Measurements from ENCODE around the gene BRIP1.
"Not testable (repeated sequence)": the region's sequence is repeated elsewhere in the genome, so short reads cannot be mapped to it uniquely, and the experiment has no call there.

BRIP1 gene

DNA sequence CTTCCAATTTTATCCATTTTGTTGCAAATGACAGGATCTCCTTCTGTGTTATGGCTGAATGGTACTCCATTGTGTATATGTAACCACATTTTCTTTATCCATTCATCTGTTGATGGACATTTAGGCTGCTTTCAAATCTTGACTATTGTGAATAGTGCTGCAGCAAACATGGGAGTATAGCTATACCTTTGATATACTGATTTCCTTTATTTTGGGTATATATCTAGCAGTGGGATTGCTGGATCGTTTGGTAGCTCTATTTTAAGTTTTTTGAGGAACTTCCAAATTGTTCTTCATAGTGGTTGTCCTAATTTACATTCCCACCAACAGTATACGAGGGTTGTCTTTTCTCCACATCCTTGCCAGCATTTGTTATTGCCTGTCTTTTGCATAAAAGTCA lies 67.8 kb downstream of the BRIP1 start:
- DNase-seq, result no peak

DNA sequence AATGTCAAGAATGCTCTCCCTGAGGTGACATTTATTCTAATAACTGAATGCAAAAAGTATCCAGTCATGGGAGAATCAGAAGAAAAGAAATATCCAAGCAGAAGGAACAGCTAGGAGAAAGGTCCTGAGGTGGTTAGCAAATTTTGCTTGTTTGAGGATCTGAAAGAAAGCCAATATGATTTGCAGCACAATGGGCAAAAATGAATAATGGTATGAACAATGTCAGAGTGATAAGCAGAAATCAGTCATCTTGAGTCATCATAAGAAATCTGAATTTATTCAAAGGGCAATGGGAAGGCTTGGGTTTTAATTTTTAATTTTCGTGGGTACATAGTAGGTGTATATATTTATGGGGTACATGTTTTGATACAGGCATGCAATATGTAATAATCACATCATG lies 68.5 kb downstream of the BRIP1 start:
- DNase-seq, result no peak

DNA sequence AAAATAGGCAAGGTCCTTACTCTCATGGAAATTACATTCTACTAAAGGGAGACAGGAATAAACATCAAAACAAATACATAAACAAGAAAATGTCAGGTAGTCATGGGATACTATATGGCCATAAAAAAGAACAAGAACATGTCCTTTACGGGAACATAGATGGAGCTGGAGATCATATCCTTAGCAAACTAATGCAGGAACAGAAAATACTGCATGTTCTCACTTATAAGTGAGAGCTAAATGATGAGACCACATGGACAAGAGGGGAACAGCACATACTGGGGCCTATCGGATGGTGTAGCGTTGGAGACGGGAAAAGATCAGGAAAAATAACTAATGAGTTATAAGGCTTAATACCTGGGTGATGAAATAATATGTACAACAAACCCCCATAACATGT lies 69.1 kb downstream of the BRIP1 start:
- DNase-seq, result no peak

- no peak for DNase-seq
Measured at GRCh38 chr17:61793565-61793964, 69.8 kb downstream of the BRIP1 start.

GRCh38 chr17:61789872-61790271 lies 73.5 kb downstream of the BRIP1 start:
- DNase-seq, result no peak

GRCh38 chr17:61786088-61786487 lies 77.2 kb downstream of the BRIP1 start:
- DNase-seq, result no peak

GRCh38 chr17:61784510-61784909 lies 78.8 kb downstream of the BRIP1 start:
- no peak for DNase-seq

GRCh38 chr17:61783556-61784304 lies 79.6 kb downstream of the BRIP1 start:
- no peak for DNase-seq

- no peak for DNase-seq
Measured at GRCh38 chr17:61783120-61783519, 80.2 kb downstream of the BRIP1 start.

DNA sequence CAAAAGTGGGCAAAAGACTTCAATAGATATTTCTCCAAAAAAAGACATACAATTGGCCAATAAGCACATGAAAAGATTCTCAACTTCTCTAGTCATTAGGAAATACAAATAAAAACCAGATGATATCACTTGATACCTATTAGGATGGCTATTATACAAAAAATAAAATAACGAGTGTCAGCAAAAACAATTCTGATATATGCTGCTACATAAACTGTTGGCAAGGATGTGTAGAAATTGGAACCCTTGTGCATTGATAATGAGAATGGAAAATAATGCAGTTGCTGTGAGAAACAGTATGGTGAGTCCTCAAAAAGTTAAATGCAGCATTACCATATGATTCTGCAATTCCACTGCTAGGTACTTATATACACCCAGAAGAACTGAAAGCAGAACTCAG lies 80.6 kb downstream of the BRIP1 start:
- no peak for DNase-seq

DNA sequence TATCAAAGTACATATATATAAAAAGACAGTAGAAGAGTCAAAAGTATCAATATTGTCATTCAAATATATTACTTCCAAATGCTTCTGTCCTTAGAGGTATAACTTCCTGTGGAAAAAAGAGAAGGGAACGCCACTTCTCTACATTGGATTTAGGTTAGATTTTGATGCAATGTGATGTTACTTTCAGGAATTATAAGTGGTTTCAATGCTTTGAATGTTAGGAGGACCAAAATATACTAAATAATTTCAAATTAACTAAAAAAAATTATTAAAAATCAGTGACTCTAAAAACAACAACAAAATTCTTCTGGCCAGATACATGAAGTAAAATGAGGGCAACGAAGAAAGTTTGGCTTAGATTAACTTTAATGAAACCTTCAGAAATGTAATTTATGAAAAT lies 88.0 kb downstream of the BRIP1 start:
- no peak for DNase-seq

- no peak for DNase-seq
Measured at GRCh38 chr17:61774724-61775123, 88.6 kb downstream of the BRIP1 start.

DNA sequence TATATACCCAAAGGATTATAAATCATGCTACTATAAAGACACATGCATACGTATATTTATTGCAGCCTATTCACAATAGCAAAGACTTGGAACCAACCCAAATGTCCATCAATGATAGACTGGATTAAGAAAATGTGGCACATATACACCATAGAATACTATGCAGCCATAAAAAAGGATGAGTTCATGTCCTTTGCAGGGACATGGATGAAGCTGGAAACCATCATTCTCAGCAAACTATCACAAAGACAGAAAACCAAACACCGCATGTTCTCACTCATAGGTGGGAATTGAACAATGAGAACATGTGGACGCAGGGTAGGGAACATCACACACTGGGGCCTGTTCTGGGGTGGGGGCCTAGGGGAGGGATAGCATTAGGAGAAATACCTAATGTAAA lies 89.2 kb downstream of the BRIP1 start:
- DNase-seq, result not testable (repeated sequence)

- DNase-seq, result no peak
Measured at GRCh38 chr17:61770752-61771533, 92.4 kb downstream of the BRIP1 start.

DNA sequence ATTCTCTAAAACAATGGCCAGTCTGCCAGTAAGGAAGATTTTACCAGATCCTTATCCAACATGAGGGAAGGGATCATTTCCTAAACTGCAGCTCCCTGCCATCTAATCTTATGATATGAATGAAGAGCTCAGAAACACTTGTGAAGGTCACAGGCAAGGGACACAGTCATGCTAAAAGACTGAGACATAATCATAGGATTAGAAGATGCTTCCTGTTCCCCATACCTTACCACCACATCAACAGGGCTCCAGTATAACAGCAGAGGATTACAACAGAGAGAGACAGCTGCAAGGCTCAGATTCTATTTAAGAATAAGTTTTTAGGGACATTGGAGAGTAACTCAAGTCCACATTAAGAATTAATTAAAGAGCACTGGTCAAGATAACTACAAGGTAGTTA lies 93.3 kb downstream of the BRIP1 start:
- DNase-seq, result no peak

- DNase-seq, result no peak
Measured at GRCh38 chr17:61768405-61768804, 94.9 kb downstream of the BRIP1 start.

- no peak for DNase-seq
Measured at GRCh38 chr17:61766520-61766919, 96.8 kb downstream of the BRIP1 start.

DNA sequence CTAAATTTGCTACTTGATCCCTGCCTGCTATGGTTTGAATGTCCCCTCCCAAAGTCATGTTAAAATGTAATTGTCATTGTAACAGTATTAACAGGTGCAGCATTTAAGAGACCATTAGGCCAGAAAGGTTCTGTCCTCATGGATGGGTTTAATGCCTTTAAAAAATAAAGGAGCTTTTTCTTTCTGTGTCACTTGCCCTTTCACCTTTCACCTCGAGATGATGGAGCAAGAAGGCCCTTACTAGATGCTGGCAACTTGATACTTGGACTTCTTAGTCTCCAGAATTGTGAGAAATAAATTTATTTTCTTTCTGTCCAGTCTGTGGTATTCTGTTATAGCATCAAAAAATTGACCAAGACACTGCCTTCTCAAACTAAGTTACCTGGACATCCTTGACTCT lies 98.5 kb downstream of the BRIP1 start:
- no peak for DNase-seq

GRCh38 chr17:61761827-61762226 lies 101.5 kb downstream of the BRIP1 start:
- DNase-seq, result no peak

GRCh38 chr17:61759362-61759761 lies 104.0 kb downstream of the BRIP1 start:
- no peak for DNase-seq

GRCh38 chr17:61758430-61758829 lies 104.9 kb downstream of the BRIP1 start:
- no peak for DNase-seq

DNA sequence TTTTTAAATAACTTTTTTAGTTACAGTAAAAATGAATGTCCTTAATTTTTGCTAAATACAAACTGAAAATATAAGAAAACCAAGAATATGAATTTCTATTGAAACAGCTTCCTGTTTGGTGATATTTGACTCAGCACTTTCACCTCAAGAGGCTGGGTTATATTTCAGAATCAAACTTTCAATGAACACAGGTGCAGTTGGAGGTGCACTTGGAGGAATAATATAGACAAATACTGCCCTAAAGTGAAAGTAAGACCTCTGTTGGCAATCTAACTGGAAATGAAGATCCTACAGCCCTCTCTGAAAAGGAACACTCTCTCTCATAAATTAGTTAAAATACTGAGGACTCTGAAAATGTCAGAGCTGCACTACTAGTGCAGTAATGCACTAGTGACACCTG lies 106.2 kb downstream of the BRIP1 start:
- no peak for DNase-seq

DNA sequence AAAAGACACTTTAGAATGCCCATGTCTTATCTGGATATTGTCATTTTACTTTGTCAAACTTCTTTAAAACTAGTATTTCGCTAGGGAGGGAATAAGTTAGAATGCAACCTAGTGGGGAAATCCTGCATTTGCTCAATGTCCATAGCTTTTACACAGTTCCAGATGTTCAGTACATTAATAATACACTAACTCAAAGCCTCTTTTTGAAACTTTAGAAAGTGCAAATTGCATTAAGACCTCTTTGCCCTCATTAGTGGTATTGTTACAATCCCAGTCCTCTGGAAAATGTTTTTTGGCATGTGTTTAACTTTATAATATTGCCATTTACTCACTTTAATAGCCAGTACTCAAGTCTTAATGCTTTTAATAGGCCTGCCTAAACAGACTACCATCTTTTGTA lies 106.8 kb downstream of the BRIP1 start:
- DNase-seq, result no peak

DNA sequence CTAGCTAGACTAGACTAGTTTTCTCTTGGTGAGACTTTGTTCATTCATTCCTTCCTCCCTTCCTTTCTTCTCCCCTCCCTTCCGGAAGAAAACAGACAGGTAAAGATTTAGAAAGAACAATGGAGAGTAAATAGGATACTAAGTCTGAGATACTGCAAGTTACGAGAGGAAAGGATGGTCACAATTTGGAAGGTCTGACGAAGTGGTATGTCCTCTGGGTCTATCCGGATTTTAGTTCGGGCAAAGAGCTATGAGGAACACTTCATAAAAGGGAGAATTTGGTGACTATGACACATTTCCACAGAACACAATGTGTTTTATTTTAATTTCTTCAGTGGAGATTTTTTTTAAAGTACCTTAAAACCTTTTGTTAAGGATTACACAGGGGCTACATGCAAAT lies 107.7 kb downstream of the BRIP1 start:
- no peak for DNase-seq

GRCh38 chr17:61755078-61755477 lies 108.2 kb downstream of the BRIP1 start:
- DNase-seq, result no peak

All from T1000 (cell line).